GM20431 (cell line): ENCODE measurements around the gene EBF3.

ENCODE experiments used
- in situ Hi-C: fragments of 300-500 bp; cut with MseI, MboI; formaldehyde crosslinking; loops from one replicate; pipeline ENCODE4 v1.15.0; 2020; ENCODE audit warnings: low sequenced_read_pairs; ENCODE audit not compliant: unreplicated experiment

The EBF3 gene

GRCh38 chr10:129945941-129946760 is 17.9 kb downstream of the EBF3 start:
- in situ Hi-C loops, result no loop called here

- in situ Hi-C loops, result no loop called here
Observed at GRCh38 chr10:129945526-129945925, 18.5 kb downstream of the EBF3 start.

GRCh38 chr10:129945064-129945463 is 19.0 kb downstream of the EBF3 start:
- in situ Hi-C loops, result no loop called here

DNA sequence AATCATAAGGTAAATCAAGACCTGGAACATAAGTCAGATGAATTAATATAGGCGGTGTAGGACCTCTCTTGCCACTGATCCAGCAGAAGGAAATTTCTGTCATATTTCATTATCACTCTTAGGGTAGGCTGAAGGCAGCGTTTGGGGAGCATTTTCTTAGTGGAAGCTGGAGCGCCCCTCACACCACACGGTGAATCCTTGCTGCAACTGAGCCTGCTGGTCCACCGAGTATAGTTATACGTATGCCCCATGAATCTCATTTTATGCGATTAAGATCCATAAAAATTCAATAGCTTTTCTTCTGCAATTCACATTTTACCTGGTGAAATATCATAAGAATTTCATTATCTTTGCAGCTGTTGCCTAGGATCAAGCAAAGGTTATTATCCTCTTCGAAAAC is 19.6 kb downstream of the EBF3 start:
- in situ Hi-C loops, result no loop called here

GRCh38 chr10:129942936-129943715 is 20.9 kb downstream of the EBF3 start:
- in situ Hi-C loops, result no loop called here

GRCh38 chr10:129942391-129942790 is 21.7 kb downstream of the EBF3 start:
- in situ Hi-C loops, result no loop called here

DNA sequence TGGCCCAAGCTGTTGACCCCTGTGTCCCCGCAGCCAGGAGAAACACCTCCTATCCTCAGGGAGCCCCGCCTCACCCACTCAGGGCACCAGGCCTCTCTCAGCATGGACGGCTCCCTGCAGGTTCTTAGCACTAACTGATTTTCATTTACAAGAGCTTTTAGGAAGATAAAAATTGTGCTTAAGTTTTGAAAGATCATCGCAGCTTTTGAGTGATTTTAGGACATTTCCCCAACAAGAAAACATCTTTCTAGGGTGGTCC is 22.1 kb downstream of the EBF3 start:
- in situ Hi-C loops, result no loop called here

DNA sequence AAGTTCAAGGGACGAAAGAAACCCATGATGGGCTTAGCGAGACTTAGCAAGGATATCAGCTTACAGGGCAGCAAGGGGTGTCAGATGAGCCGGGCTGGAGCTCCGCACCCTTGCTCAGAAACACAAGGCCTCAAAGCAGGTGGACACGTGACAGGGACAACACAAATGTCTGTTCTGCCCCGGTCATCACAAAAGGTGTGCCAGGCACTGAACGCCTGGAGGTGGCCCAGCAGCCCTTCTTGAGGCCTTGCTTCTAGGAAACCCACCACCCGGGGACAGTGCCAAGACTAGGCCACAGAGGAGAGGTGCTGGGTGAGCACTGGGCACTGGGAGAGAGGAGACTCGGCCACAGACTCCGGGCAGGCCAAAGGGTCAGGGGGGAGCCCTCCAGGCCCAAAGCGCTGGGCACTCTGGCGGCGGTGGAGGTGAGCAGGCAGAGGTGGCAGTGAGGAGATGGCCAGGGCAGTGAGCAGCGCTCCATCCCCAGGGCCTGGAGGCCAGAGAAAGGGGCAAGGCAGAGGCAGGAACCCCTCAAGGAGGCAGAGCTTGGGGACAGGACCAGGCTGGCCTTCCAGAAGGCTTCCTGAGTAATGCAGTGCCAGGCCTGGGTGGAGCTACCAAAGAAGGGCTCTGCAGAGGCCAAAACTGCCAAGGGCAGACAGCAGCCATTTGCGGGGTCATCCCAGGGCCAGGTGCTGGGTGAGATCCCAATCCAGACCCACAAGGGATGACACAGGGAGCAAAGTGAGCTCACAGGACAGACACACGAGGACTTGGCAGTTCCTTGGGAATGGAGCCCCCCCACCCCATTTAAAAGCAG is 22.7 kb downstream of the EBF3 start:
- in situ Hi-C loops, result no loop called here

DNA sequence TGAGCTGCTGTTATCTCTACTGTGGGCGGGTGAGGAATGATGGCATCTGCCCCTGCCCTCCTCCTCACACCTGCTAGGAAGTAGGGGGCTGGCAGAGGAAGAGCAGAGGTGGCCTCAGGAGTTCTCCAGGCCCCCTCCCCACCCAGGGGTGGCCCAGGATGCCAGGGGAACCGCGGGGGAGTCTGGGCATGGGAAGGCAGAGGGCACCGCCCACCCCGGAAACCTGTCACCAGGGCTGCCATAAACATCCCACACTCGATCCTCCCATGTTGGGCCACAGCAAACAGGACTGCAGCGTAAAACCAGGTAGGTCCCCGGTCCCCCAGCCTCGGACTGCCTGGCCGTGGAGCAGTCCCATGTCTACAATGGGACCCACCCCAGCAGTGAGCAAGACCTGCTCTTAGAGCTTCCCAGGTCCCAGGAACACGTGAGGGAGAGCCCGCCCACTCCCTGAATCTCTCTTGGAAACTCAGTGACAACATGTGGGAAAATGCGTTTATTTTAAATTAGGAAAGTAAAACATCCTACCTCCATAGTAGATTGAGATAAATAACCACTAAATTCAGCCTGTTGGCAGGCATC is 23.4 kb downstream of the EBF3 start:
- in situ Hi-C loops, result no loop called here

DNA sequence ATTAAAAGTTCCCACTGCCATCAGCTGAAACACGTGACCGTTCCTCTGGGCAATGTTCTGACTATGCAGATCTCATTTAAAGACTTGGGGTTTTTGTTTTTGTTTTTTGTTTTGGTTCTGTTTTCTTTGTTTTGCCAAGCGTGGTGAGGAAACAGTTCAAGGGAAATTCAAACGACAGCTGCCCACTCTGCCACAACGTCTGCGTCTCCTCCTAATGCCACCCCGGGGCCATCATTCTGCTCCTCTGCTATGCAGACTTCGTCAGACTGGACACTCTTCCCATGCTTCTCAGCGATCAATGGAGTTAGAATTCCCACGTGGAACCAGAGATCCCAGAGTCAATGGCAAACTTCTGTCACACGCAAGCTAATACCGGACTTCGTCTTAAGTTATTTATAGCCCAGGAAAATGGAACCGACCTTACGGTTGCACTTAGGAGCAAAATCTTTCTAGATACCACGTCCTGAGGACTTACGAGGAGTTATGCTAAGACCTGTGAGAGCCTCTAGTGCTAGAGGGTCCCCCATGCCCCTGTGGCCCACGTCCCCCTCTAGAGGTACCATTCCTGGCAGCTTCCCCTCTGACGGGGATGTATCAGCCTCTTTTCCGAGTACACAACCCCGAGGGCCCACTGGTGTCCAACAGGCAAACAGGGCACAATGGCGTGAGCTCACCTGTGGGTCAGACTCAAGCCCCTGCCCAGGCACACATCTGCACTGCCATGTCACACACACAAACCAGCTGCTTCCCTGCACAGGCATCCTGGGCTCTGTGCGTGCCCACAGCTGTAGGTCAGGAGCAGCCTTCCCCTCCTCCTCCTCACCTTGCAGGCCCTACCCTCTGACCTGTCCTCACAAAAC is 24.4 kb downstream of the EBF3 start:
- in situ Hi-C loops, result no loop called here

GRCh38 chr10:129938460-129938859 is 25.6 kb downstream of the EBF3 start:
- in situ Hi-C loops, result no loop called here

GRCh38 chr10:129937351-129937751 is 26.7 kb downstream of the EBF3 start:
- in situ Hi-C loops, result no loop called here

DNA sequence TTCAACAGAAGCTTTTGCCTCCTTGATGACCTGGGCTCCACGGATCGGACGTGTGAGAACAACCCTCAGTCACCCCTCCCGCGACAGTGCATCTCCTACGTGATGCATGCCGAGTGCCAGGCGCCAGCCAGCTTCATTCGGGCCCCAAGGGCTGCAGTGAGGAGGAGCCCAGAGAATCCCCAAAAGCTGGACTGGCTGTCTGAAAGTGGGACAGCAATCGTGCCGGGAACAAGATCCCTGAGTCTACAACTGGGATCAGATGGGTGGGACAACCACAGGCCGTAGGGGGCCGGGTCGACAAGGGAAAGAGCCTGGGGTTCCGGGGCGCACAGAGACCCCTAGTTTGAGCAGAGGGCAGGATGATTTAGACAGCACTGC is 27.2 kb downstream of the EBF3 start:
- in situ Hi-C loops, result no loop called here

- in situ Hi-C loops, result no loop called here
Observed at GRCh38 chr10:129936266-129936922, 27.7 kb downstream of the EBF3 start.

- in situ Hi-C loops, result no loop called here
Observed at GRCh38 chr10:129935867-129936152, 28.3 kb downstream of the EBF3 start.

DNA sequence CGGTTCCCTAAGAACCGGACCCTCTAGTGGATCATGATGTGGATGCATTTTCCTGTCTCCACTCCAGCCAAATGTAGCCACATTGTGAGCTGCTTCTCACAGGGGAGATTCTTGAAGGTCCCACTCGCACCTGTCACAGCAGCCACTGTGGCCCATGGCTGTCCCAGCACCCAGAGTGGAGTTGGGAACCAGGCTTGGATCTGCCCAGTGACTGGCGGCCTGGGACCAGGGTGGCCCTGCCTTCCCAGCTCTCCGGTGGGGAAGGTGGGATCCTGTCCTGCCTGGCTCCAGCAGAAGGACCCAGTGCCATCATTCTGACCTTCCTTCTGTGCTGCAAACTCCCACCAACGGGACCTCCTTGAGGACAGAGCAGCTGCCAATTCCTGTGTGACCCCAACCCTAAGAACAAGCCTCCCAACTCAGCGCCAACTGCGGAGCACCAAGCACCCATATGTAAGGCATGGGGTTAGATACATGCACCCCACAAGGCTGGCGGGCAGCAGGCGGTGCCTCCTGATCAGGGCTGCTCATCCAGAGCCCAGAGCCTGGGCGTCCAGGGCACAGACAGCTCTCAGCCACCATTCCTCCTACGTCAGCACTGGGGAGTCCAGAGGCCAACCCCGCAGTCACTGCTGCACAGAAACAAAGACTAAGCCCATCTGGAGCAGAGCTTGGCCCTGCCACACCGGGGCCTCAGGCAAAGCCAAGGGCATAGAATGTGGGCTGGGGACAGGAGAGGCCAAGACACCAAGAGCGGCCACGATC is 28.8 kb downstream of the EBF3 start:
- in situ Hi-C loops, result no loop called here

- in situ Hi-C loops, result no loop called here
Observed at GRCh38 chr10:129934196-129934925, 29.7 kb downstream of the EBF3 start.

DNA sequence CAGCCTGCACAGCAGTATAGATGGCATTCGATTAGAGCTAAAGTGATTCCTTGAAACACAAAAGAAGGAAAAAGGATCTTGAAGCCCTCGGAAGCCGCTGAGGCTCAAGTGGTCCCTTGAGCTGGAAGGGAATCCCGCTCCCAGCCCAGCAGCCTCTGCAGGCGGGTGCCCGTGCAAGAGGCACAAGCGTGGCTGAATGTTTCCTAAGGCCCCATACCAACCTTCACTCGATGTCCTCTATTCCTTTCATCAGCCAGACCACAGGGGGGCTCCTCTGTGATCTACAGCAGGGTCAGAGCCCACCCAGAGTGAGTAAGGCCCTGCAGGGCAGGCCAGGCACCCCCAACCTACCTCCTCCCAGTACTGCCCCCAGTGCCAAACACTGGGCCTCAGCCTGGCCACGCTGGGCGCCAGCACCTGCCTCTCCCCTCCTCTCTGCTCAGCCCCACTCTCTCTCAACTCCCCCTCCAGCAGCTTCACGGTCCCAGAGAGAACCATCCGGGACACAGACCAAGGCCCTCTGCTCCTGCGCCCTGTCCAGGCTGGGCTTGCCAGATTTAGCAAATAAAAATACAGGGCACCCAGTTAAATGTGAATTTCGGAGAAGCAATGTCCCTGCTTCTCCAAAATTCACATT is 30.5 kb downstream of the EBF3 start:
- in situ Hi-C loops, result no loop called here
